ENCODE results near the gene C1orf159. TPM values are rescaled to one million over a fixed set of nuclear protein-coding genes. Genes with fewer than 3 reads are reported as not detected.
"Not testable (repeated sequence)": the region's sequence is repeated elsewhere in the genome, so short reads cannot be mapped to it uniquely, and the experiment has no call there.

C1orf159 gene
- total RNA-seq, 1 donor from 2014 or later, result 8.0 TPM

- Histone ChIP-seq H3K27me3 (peaks cover 13% of the 10 kb centered on the region), H3K9ac (no peak overlapping the region), H3F3A (ENCODE audit: low read depth) (peaks cover 10% of the 10 kb centered on the region), H3K4me3 (no peak overlapping the region), H3K4me2 (peak overlapping the region; percentile 38), H3K79me2 (ENCODE audit: low read depth) (no peaks in the 10 kb centered on the region), H3K4me1 (peaks cover 7% of the 10 kb centered on the region), H2AFZ (replicated peaks) (no peak overlapping the region), H3K9me3 (ENCODE audit: low read depth) (no peaks in the 10 kb centered on the region), H4K20me1 (ENCODE audit: low read depth) (no peaks in the 10 kb centered on the region), H3K27ac (no peak overlapping the region), H3K36me3 (no peaks in the 10 kb centered on the region)
- Mint-ChIP-seq H3K27ac (no peak overlapping the region), H3K27me3 (ENCODE audit: insufficient read depth, low read depth) (peaks cover 5% of the 10 kb centered on the region), H3K9me3 (no peaks in the 10 kb centered on the region), H3K36me3 (no peaks in the 10 kb centered on the region), H3K4me3 (no peak overlapping the region), H3K4me1 (no peaks in the 10 kb centered on the region)
- DNase-seq (ENCODE audit: low spot score), result no peak
- TF ChIP-seq EZH2 (IDR thresholded peaks at IDR 0.05), result no peak
- TF ChIP-seq EZH2phosphoT487 (IDR thresholded peaks at IDR 0.05), result no peak
- no peak for TF ChIP-seq CTCF (IDR thresholded peaks at IDR 0.05)
These were observed 35.0 kb downstream of the C1orf159 start for GRCh38 chr1:1080951-1081310.

GRCh38 chr1:1080122-1080757 is 35.6 kb downstream of the C1orf159 start:
- peaks cover 7% of the 10 kb centered on the region for H3K4me1 ChIP-seq
- peak overlapping the region; percentile 78 for H3K4me2 ChIP-seq
- H3K27me3 ChIP-seq, result peaks cover 20% of the 10 kb centered on the region
- peaks cover 10% of the 10 kb centered on the region for H3F3A ChIP-seq (ENCODE audit: low read depth)
- no peak overlapping the region for H3K9ac ChIP-seq
- Mint-ChIP-seq H3K27me3 (ENCODE audit: insufficient read depth, low read depth) (peaks cover 5% of the 10 kb centered on the region), H3K9me3 (no peaks in the 10 kb centered on the region), H3K4me3 (peak overlapping the region; percentile 77), H3K27ac (no peak overlapping the region), H3K36me3 (no peaks in the 10 kb centered on the region), H3K4me1 (no peaks in the 10 kb centered on the region)
- no peak overlapping the region for H2AFZ ChIP-seq (replicated peaks)
- no peaks in the 10 kb centered on the region for H4K20me1 ChIP-seq (ENCODE audit: low read depth)
- no peak overlapping the region for H3K27ac ChIP-seq
- H3K9me3 ChIP-seq (ENCODE audit: low read depth), result no peaks in the 10 kb centered on the region
- TF ChIP-seq EZH2 (IDR thresholded peaks at IDR 0.05) (no peak), CTCF (IDR thresholded peaks at IDR 0.05) (no peak), EZH2phosphoT487 (IDR thresholded peaks at IDR 0.05) (no peak)
- no peaks in the 10 kb centered on the region for H3K79me2 ChIP-seq (ENCODE audit: low read depth)
- peak overlapping the region; percentile 36 for H3K4me3 ChIP-seq
- peak; percentile 81 for DNase-seq (ENCODE audit: low spot score)
- H3K36me3 ChIP-seq, result no peaks in the 10 kb centered on the region

GRCh38 chr1:1079408-1080121 is 36.3 kb downstream of the C1orf159 start:
- no peak overlapping the region for H2AFZ ChIP-seq (replicated peaks)
- H3K27ac ChIP-seq, result no peak overlapping the region

GRCh38 chr1:1077396-1077795 is 38.5 kb downstream of the C1orf159 start:
- peaks cover 28% of the 10 kb centered on the region for H3K27me3 ChIP-seq
- H3K4me2 ChIP-seq, result not testable (repeated sequence)

More at GRCh38 chr1:1079408-1080121, 36.3 kb downstream of the C1orf159 start:
- peak; percentile 80 for DNase-seq (ENCODE audit: low spot score)
- Histone ChIP-seq H3K9me3 (ENCODE audit: low read depth) (no peaks in the 10 kb centered on the region), H4K20me1 (ENCODE audit: low read depth) (no peaks in the 10 kb centered on the region), H3F3A (ENCODE audit: low read depth) (peaks cover 10% of the 10 kb centered on the region), H3K36me3 (no peaks in the 10 kb centered on the region), H3K9ac (no peak overlapping the region), H3K27me3 (peaks cover 27% of the 10 kb centered on the region), H3K4me3 (peak overlapping the region; percentile 36), H3K79me2 (ENCODE audit: low read depth) (no peaks in the 10 kb centered on the region), H3K4me2 (peak overlapping the region; percentile 78), H3K4me1 (peaks cover 7% of the 10 kb centered on the region)
- Mint-ChIP-seq H3K4me3 (peak overlapping the region; percentile 46), H3K27ac (no peak overlapping the region), H3K4me1 (peaks cover 2% of the 10 kb centered on the region), H3K9me3 (no peaks in the 10 kb centered on the region), H3K27me3 (ENCODE audit: insufficient read depth, low read depth) (peaks cover 10% of the 10 kb centered on the region), H3K36me3 (no peaks in the 10 kb centered on the region)
- TF ChIP-seq EZH2phosphoT487 (IDR thresholded peaks at IDR 0.05), result no peak
- no peak for TF ChIP-seq CTCF (IDR thresholded peaks at IDR 0.05)
- TF ChIP-seq EZH2 (IDR thresholded peaks at IDR 0.05), result no peak

More at GRCh38 chr1:1077396-1077795, 38.5 kb downstream of the C1orf159 start:
- not testable (repeated sequence) for H3K27ac Mint-ChIP-seq; H3K4me3 ChIP-seq; H3K9me3 Mint-ChIP-seq; H3K79me2 ChIP-seq (ENCODE audit: low read depth); DNase-seq (ENCODE audit: low spot score); H3K4me3 Mint-ChIP-seq; H4K20me1 ChIP-seq (ENCODE audit: low read depth); H2AFZ ChIP-seq (replicated peaks); H3K4me1 Mint-ChIP-seq; H3K27ac ChIP-seq; H3K36me3 ChIP-seq; H3K4me1 ChIP-seq; H3K36me3 Mint-ChIP-seq; H3K9me3 ChIP-seq (ENCODE audit: low read depth); H3K27me3 Mint-ChIP-seq (ENCODE audit: insufficient read depth, low read depth); H3K9ac ChIP-seq
- peaks cover 10% of the 10 kb centered on the region for H3F3A ChIP-seq (ENCODE audit: low read depth)

Data from neural progenitor cell (in vitro differentiated cells).